HEK293 (cell line): ENCODE data around the gene SREBF2.

Source experiments
- CTCF ChIA-PET: fragments of 350-600 bp; formaldehyde crosslinking; extraction: SDS; loops from one replicate; lab custom pipeline; 2021; ENCODE audit warnings: antibody characterized with exemption; lab: Yijun Ruan, JAX
- POLR2A ChIA-PET: fragments of 300-600 bp; formaldehyde crosslinking; extraction: SDS; loops from one replicate; lab custom pipeline; 2020; ENCODE audit warnings: antibody characterized with exemption, inconsistent platforms; lab: Yijun Ruan, JAX
- H3K27ac ChIP-seq: fragments of 200-500 bp; sonication (Bioruptor generic); 2 replicates; pipeline ENCODE4 v1.5.1; 2014; ENCODE audit warnings: low read depth, low read length, control low read depth, inconsistent platforms; ENCODE audit errors: extremely low read depth
- H3K36me3 ChIP-seq, 2 experiments: fragments of 200-500 bp in 1 of 2; sonication (Bioruptor generic) in 1 of 2; 1 replicate in 1 of 2; 2 replicates in 1 of 2; pipeline ENCODE4 v1.5.1; 2014 to 2017; ENCODE audit warnings: inconsistent platforms in 2 of 2, low read length in 2 of 2; ENCODE audit not compliant: control insufficient read depth in 2 of 2, insufficient read depth in 1 of 2
- H3K4me1 ChIP-seq: fragments of 200-500 bp; sonication (Bioruptor generic); 2 replicates; pipeline ENCODE4 v1.5.1; 2014; ENCODE audit warnings: mild to moderate bottlenecking, low read length, inconsistent platforms; ENCODE audit not compliant: control insufficient read depth, insufficient read depth
- H3K4me3 ChIP-seq: 2 replicates; pipeline ENCODE4 v1.5.1; 2011; ENCODE audit warnings: low read depth, mild to moderate bottlenecking, control low read depth, low read length, moderate library complexity
- H3K9me3 ChIP-seq: fragments of 200-500 bp; sonication (Bioruptor generic); 2 replicates; pipeline ENCODE4 v1.5.1; 2014; ENCODE audit warnings: low read depth, low read length, inconsistent platforms; ENCODE audit not compliant: control insufficient read depth, insufficient read depth
- EGR2 ChIP-seq: fragments of 450-650 bp; formaldehyde crosslinking; IDR thresholded peaks from 2 replicates; pipeline ENCODE4 v1.5.1; 2016; ENCODE audit warnings: low read depth, missing biosample characterization, missing genetic modification characterization
- GLIS2 ChIP-seq: fragments of 450-650 bp; formaldehyde crosslinking; IDR thresholded peaks from 2 replicates; pipeline ENCODE4 v1.5.1; 2016; ENCODE audit warnings: missing biosample characterization, missing genetic modification characterization
- HOXA7 ChIP-seq: sonication (generic); formaldehyde crosslinking; IDR thresholded peaks from 2 replicates; pipeline ENCODE4 v1.8.1; 2022; ENCODE audit warnings: missing genetic modification reagents, borderline replicate concordance
- MZF1 ChIP-seq: fragments of 450-650 bp; formaldehyde crosslinking; IDR thresholded peaks from 2 replicates; pipeline ENCODE4 v1.5.1; 2017; ENCODE audit warnings: missing biosample characterization, missing genetic modification characterization, borderline replicate concordance
- SALL2 ChIP-seq: fragments of 450-650 bp; formaldehyde crosslinking; IDR thresholded peaks from 2 replicates; pipeline ENCODE4 v1.5.0; 2017; ENCODE audit warnings: missing biosample characterization, mild to moderate bottlenecking, missing genetic modification characterization, borderline replicate concordance
- WT1 ChIP-seq: fragments of 450-650 bp; formaldehyde crosslinking; IDR thresholded peaks from 2 replicates; pipeline ENCODE4 v1.5.1; 2016; ENCODE audit warnings: missing biosample characterization, missing genetic modification characterization
- YY2 ChIP-seq: fragments of 450-650 bp; formaldehyde crosslinking; IDR thresholded peaks from 2 replicates; pipeline ENCODE4 v1.5.1; 2016; ENCODE audit warnings: missing biosample characterization, missing genetic modification characterization
- ZBTB1 ChIP-seq: fragments of 450-650 bp; formaldehyde crosslinking; IDR thresholded peaks from 2 replicates; pipeline ENCODE4 v1.5.1; 2016; ENCODE audit warnings: missing biosample characterization, missing genetic modification characterization
- ZFHX2 ChIP-seq: fragments of 450-650 bp; formaldehyde crosslinking; conservative IDR thresholded peaks from 2 replicates; pipeline ENCODE4 v1.5.1; 2016; ENCODE audit warnings: missing biosample characterization, missing genetic modification characterization
- ZIC2 ChIP-seq: fragments of 450-650 bp; formaldehyde crosslinking; IDR thresholded peaks from 2 replicates; pipeline ENCODE4 v1.5.1; 2016; ENCODE audit warnings: missing biosample characterization, missing genetic modification characterization
- ZNF302 ChIP-seq: fragments of 450-650 bp; formaldehyde crosslinking; IDR thresholded peaks from 2 replicates; pipeline ENCODE4 v1.5.1; 2016; ENCODE audit warnings: missing biosample characterization, missing genetic modification characterization, low read depth
- ZNF510 ChIP-seq: fragments of 450-650 bp; formaldehyde crosslinking; IDR thresholded peaks from 2 replicates; pipeline ENCODE4 v1.5.1; 2018; ENCODE audit warnings: mild to moderate bottlenecking, missing genetic modification characterization, missing biosample characterization; ENCODE audit not compliant: insufficient replicate concordance
- ZNF521 ChIP-seq: fragments of 450-650 bp; formaldehyde crosslinking; IDR thresholded peaks from 2 replicates; pipeline ENCODE4 v1.5.1; 2017; ENCODE audit warnings: missing biosample characterization, mild to moderate bottlenecking, missing genetic modification characterization
- ZNF623 ChIP-seq: fragments of 450-650 bp; formaldehyde crosslinking; IDR thresholded peaks from 2 replicates; pipeline ENCODE4 v1.5.1; 2016; ENCODE audit warnings: missing biosample characterization, missing genetic modification characterization
- ZNF624 ChIP-seq: fragments of 450-650 bp; formaldehyde crosslinking; IDR thresholded peaks from 2 replicates; pipeline ENCODE4 v1.5.1; 2017; ENCODE audit warnings: missing biosample characterization, missing genetic modification characterization
- TF ChIP-seq, protein P1 (sequence below): fragments of 450-650 bp; formaldehyde crosslinking; IDR thresholded peaks from 2 replicates; pipeline ENCODE4 v1.5.1; 2016; ENCODE audit warnings: missing biosample characterization, missing genetic modification characterization
- TF ChIP-seq, protein P2 (sequence below): fragments of 450-650 bp; formaldehyde crosslinking; IDR thresholded peaks from 2 replicates; pipeline ENCODE4 v1.5.1; 2016; ENCODE audit warnings: missing biosample characterization, missing genetic modification characterization
- TF ChIP-seq, protein P3 (sequence below): fragments of 450-650 bp; formaldehyde crosslinking; IDR thresholded peaks from 2 replicates; pipeline ENCODE4 v1.5.1; 2016; ENCODE audit warnings: missing biosample characterization, missing genetic modification characterization

Gene SREBF2

DNA sequence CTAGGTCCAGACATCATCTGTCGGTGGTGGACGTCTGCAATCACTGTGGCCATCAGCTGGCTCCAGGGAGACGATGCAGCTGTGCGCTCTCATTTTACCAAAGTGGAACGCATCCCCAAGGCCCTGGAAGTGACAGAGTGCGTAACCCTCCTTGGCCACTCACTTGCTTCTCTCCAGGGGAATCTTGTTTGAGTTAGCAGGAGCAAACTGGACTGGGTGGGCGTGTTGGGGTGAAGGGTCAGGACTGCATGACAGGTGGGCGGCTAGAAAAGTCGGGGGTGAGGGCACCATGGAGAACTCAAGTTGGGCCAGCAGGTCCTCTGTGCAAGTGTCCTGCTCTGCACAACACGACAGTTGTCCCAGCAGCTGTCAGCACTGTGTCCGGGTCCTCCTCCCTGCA, 65.7 kb downstream of the SREBF2 start:
- H3K4me1 ChIP-seq, result no peaks in the 10 kb centered on the region
- peaks cover 17 to 77% of the 10 kb centered on the region in 2 experiments for H3K36me3 ChIP-seq
- no peak overlapping the region for H3K4me3 ChIP-seq
- no peaks in the 10 kb centered on the region for H3K9me3 ChIP-seq
- ChIA-PET CTCF (interaction anchor here (1.4 to 1.9 kb wide), 2 partner anchors 42 to 201 kb away, joined by 3 to 4 read pairs; no protein-coding TSS in a partner anchor), POLR2A (no interaction called here)
- no peak overlapping the region for H3K27ac ChIP-seq
- no peak for TF ChIP-seq WT1 (tag by site-specific recombination)
- 0 out of 2 replicates have a peak, but pooled peaks have one; percentile 8 for TF ChIP-seq ZFHX2 (tag by site-specific recombination)
- 0 out of 2 replicates have a peak, but pooled peaks have one; percentile 16 for TF ChIP-seq EGR2

DNA sequence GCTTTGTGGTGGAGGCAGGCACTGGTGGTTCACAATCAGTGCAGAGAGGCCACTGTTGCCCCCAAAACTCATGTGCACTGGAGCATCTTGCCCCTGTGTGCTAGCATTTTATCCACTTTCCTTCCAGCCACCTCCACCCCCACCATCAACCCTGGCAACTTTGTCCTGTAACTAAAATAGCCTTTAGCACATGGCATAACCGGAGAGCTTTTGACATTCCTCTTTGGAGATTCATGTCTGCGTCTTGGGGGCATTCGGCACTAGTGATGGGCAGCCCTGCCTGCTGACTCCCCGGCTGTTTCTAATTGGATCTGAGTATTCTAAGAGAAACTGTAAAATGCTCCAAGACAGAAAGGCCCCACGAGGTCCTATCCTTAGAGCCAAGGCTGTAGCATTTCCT, 66.2 kb downstream of the SREBF2 start:
- CTCF ChIA-PET, result interaction anchor here (1.4 to 1.9 kb wide), 2 partner anchors 42 to 202 kb away, joined by 3 to 4 read pairs; no protein-coding TSS in a partner anchor
- TF ChIP-seq, protein P1, sequence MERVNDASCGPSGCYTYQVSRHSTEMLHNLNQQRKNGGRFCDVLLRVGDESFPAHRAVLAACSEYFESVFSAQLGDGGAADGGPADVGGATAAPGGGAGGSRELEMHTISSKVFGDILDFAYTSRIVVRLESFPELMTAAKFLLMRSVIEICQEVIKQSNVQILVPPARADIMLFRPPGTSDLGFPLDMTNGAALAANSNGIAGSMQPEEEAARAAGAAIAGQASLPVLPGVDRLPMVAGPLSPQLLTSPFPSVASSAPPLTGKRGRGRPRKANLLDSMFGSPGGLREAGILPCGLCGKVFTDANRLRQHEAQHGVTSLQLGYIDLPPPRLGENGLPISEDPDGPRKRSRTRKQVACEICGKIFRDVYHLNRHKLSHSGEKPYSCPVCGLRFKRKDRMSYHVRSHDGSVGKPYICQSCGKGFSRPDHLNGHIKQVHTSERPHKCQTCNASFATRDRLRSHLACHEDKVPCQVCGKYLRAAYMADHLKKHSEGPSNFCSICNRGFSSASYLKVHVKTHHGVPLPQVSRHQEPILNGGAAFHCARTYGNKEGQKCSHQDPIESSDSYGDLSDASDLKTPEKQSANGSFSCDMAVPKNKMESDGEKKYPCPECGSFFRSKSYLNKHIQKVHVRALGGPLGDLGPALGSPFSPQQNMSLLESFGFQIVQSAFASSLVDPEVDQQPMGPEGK (tag by site-specific recombination), result no peak
- TF ChIP-seq YY2 (tag by site-specific recombination) (no peak), ZNF623 (tag by site-specific recombination) (no peak), ZBTB1 (no peak), SALL2 (no peak), MZF1 (no peak), ZIC2 (tag by site-specific recombination) (no peak), GLIS2 (tag by site-specific recombination) (no peak), ZNF302 (tag by site-specific recombination) (no peak), ZNF624 (tag by site-specific recombination) (no peak), HOXA7 (CRISPR knock-in tag) (no peak), ZNF521 (tag by site-specific recombination) (no peak), ZNF510 (tag by site-specific recombination) (no peak)
- TF ChIP-seq, protein P2, sequence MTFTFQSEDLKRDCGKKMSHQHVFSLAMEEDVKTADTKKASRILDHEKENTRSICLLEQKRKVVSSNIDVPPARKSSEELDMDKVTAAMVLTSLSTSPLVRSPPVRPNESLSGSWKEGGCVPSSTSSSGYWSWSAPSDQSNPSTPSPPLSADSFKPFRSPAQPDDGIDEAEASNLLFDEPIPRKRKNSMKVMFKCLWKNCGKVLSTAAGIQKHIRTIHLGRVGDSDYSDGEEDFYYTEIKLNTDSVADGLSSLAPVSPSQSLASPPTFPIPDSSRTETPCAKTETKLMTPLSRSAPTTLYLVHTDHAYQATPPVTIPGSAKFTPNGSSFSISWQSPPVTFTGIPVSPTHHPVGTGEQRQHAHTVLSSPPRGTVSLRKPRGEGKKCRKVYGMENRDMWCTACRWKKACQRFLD (tag by site-specific recombination), result no peak
- TF ChIP-seq, protein P3, sequence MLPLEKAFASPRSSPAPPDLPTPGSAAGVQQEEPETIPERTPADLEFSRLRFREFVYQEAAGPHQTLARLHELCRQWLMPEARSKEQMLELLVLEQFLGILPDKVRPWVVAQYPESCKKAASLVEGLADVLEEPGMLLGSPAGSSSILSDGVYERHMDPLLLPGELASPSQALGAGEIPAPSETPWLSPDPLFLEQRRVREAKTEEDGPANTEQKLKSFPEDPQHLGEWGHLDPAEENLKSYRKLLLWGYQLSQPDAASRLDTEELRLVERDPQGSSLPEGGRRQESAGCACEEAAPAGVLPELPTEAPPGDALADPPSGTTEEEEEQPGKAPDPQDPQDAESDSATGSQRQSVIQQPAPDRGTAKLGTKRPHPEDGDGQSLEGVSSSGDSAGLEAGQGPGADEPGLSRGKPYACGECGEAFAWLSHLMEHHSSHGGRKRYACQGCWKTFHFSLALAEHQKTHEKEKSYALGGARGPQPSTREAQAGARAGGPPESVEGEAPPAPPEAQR (tag by site-specific recombination), result no peak
- no peak overlapping the region for H3K4me3 ChIP-seq

More for the DNA sequence above, 66.2 kb downstream of the SREBF2 start:
- no peaks in the 10 kb centered on the region for H3K4me1 ChIP-seq
- POLR2A ChIA-PET, result no interaction called here
- H3K36me3 ChIP-seq, result peaks cover 16 to 78% of the 10 kb centered on the region in 2 experiments
- no peak overlapping the region for H3K27ac ChIP-seq
- H3K9me3 ChIP-seq, result no peaks in the 10 kb centered on the region
